M059J (cell line): ENCODE data around the gene SBSN. TPM values are rescaled to one million over a fixed set of nuclear protein-coding genes. Genes with fewer than 3 reads are reported as not detected.
"Not testable (repeated sequence)": the region's sequence is repeated elsewhere in the genome, so short reads cannot be mapped to it uniquely, and the experiment has no call there.

ENCODE experiments used
- DNase-seq: peaks from one replicate; pipeline ENCODE4 v3.0.0-alpha.2; 2012; ENCODE audit warnings: low read depth
- total RNA-seq: library from RNA; depleted of rRNA; stranded (reverse); fragments of >200 nt; shearing (Covaris generic); gene quantifications from 2 replicates; pipeline ENCODE4 v1.2.3, GENCODE V29; 2014; rRNA removed

The SBSN gene
- total RNA-seq, 1 experiment from 2014 or later = 0.25 TPM

GRCh38 chr19:35474594-35474993 lies 53.5 kb downstream of the SBSN start:
- DNase-seq = not testable (repeated sequence)

- no peak for DNase-seq
These were observed 54.0 kb downstream of the SBSN start for GRCh38 chr19:35474104-35474503.

Other genes with a start within 250 kb of the SBSN start
- not detected in 2 replicates for gene HAMP, start 245.8 kb downstream of the SBSN start, total RNA-seq
- not detected in 2 replicates for gene MAG, start 236.2 kb downstream of the SBSN start, total RNA-seq
- 1.5 TPM in 1 of 2 replicates, not detected in the other for gene CD22, start 199.1 kb downstream of the SBSN start, total RNA-seq
- gene FFAR1, start 180.4 kb downstream of the SBSN start, total RNA-seq = not detected in 2 replicates
- gene FFAR3, start 169.9 kb downstream of the SBSN start, total RNA-seq = not detected in 2 replicates
- not detected in 2 replicates for gene GPR42, start 157.2 kb downstream of the SBSN start, total RNA-seq
- gene FFAR2, start 80.1 kb downstream of the SBSN start, total RNA-seq = not detected in 2 replicates
- not detected in 2 replicates for gene KRTDAP, start 37.8 kb downstream of the SBSN start, total RNA-seq
- 6.7 and 34.4 TPM in 2 replicates for gene DMKN, start 14.7 kb downstream of the SBSN start, total RNA-seq
- gene GAPDHS, start 5.1 kb upstream of the SBSN start, total RNA-seq = not detected in 2 replicates
- 106 and 116 TPM in 2 replicates for gene TMEM147, start 17.3 kb upstream of the SBSN start, total RNA-seq
- not detected in 2 replicates for gene ATP4A, start 35.3 kb upstream of the SBSN start, total RNA-seq
- gene PMIS2, start 57.9 kb upstream of the SBSN start, total RNA-seq = not detected in 2 replicates
- 9.1 and 10.1 TPM in 2 replicates for gene HAUS5, start 84.4 kb upstream of the SBSN start, total RNA-seq
- gene RBM42, start 100.7 kb upstream of the SBSN start, total RNA-seq = 97.1 and 128 TPM in 2 replicates
- gene ETV2, start 113.4 kb upstream of the SBSN start, total RNA-seq = 0.54 TPM in 1 of 2 replicates, not detected in the other
- gene COX6B1, start 120.0 kb upstream of the SBSN start, total RNA-seq = 635 and 1,532 TPM in 2 replicates
- gene UPK1A, start 138.2 kb upstream of the SBSN start, total RNA-seq = 0.47 TPM in 1 of 2 replicates, not detected in the other
- gene ZBTB32, start 176.2 kb upstream of the SBSN start, total RNA-seq = not detected in 2 replicates
- gene KMT2B, start 189.7 kb upstream of the SBSN start, total RNA-seq = 4.9 and 8.8 TPM in 2 replicates
- 8.8 and 24.0 TPM in 2 replicates for gene IGFLR1, start 214.1 kb upstream of the SBSN start, total RNA-seq
- 18.0 and 24.9 TPM in 2 replicates for gene U2AF1L4, start 217.1 kb upstream of the SBSN start, total RNA-seq
- gene PSENEN, start 217.3 kb upstream of the SBSN start, total RNA-seq = 90.5 and 108 TPM in 2 replicates
- 4.3 and 12.2 TPM in 2 replicates for gene LIN37, start 220.3 kb upstream of the SBSN start, total RNA-seq
- 0.39 and 0.47 TPM in 2 replicates for gene HSPB6, start 228.7 kb upstream of the SBSN start, total RNA-seq
- gene PROSER3, start 229.9 kb upstream of the SBSN start, total RNA-seq = 5.9 and 7.4 TPM in 2 replicates
- 1.5 and 4.2 TPM in 2 replicates for gene ARHGAP33, start 247.3 kb upstream of the SBSN start, total RNA-seq